ENCODE measurements around the gene FAM227A. TPM values are rescaled to one million over a fixed set of nuclear protein-coding genes. Genes with fewer than 3 reads are reported as not detected.

FAM227A gene
- total RNA-seq, 4 donors from 2014 or later: 0.07 to 1.2 (median 0.60) TPM

GRCh38 chr22:38578505-38578904 lies 77.7 kb downstream of the FAM227A start:
- H3K36me3 ChIP-seq: no peaks in the 10 kb centered on the region
- no peaks in the 10 kb centered on the region for H3K9me3 ChIP-seq
- no peak overlapping the region for H3K4me3 ChIP-seq
- TF ChIP-seq POLR2AphosphoS5 (IDR thresholded peaks at IDR 0.05) (no peak), POLR2A (IDR thresholded peaks at IDR 0.05) (no peak), EP300 (IDR thresholded peaks at IDR 0.05) (no peak)
- TF ChIP-seq, protein P1, sequence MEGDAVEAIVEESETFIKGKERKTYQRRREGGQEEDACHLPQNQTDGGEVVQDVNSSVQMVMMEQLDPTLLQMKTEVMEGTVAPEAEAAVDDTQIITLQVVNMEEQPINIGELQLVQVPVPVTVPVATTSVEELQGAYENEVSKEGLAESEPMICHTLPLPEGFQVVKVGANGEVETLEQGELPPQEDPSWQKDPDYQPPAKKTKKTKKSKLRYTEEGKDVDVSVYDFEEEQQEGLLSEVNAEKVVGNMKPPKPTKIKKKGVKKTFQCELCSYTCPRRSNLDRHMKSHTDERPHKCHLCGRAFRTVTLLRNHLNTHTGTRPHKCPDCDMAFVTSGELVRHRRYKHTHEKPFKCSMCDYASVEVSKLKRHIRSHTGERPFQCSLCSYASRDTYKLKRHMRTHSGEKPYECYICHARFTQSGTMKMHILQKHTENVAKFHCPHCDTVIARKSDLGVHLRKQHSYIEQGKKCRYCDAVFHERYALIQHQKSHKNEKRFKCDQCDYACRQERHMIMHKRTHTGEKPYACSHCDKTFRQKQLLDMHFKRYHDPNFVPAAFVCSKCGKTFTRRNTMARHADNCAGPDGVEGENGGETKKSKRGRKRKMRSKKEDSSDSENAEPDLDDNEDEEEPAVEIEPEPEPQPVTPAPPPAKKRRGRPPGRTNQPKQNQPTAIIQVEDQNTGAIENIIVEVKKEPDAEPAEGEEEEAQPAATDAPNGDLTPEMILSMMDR (IDR thresholded peaks at IDR 0.05): no peak
- no peaks in the 10 kb centered on the region for H3K27me3 ChIP-seq
- no peak overlapping the region for H3K27ac ChIP-seq
- no peak for ATAC-seq
- WGBS, 2 donors (ENCODE audit: low coverage in 1 of 2): 67 to 74% methylated on average over 3 to 4 of the region's 5 CpGs
- no peaks in the 10 kb centered on the region for H3K4me1 ChIP-seq

DNA sequence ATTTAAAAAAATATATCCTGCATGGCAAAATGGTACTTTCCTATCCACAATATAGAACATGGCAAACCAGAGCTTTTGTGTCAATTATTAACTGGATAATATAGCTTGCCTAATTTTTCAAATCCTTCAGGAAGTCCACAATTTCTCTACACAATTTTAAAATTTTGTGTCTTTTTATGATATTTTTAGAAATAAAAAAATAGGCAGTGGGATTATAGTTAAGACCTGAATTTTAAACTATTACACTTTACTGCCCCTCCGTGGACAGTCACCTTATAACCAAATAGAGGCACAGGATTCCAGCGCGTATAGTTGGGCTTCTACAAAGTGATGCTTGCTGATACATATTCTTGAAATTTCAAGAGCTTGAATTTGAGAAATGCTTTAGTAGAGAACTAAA lies 84.1 kb downstream of the FAM227A start:
- no peaks in the 10 kb centered on the region for H3K9me3 ChIP-seq
- 0 to 7% methylated on average over 3 of the region's 3 CpGs for WGBS, 2 donors (ENCODE audit: low coverage in 1 of 2)
- H3K27me3 ChIP-seq: no peaks in the 10 kb centered on the region
- H3K4me3 ChIP-seq: no peak overlapping the region
- TF ChIP-seq POLR2AphosphoS5 (IDR thresholded peaks at IDR 0.05): no peak
- no peak for TF ChIP-seq EP300 (IDR thresholded peaks at IDR 0.05)
- TF ChIP-seq, protein P1 (IDR thresholded peaks at IDR 0.05): peak; percentile 28 to 60 (median 57)
- H3K4me1 ChIP-seq: peaks cover 0 to 30% (median 3%) of the 10 kb centered on the region in 3 donors
- H3K36me3 ChIP-seq: no peaks in the 10 kb centered on the region
- no peak overlapping the region for H3K27ac ChIP-seq
- ATAC-seq: no peak

GRCh38 chr22:38570779-38571364 lies 85.3 kb downstream of the FAM227A start:
- Histone ChIP-seq H3K27me3 (no peaks in the 10 kb centered on the region), H3K4me3 (peak overlapping the region; percentile 70 to 71), H3K9me3 (no peaks in the 10 kb centered on the region), H3K36me3 (no peaks in the 10 kb centered on the region), H3K4me1 (peaks cover 0 to 30% (median 3%) of the 10 kb centered on the region in 3 donors), H3K27ac (peak overlapping the region; percentile 73 to 93 (median 90))
- 4 to 7% methylated on average over 5 to 6 of the region's 14 CpGs for WGBS, 2 donors (ENCODE audit: low coverage in 1 of 2)
- ATAC-seq: no peak
- TF ChIP-seq EP300 (IDR thresholded peaks at IDR 0.05): no peak
- TF ChIP-seq, protein P1 (IDR thresholded peaks at IDR 0.05): peak in 1 of 4 experiments; percentile 19
- no peak for TF ChIP-seq POLR2AphosphoS5 (IDR thresholded peaks at IDR 0.05)

DNA sequence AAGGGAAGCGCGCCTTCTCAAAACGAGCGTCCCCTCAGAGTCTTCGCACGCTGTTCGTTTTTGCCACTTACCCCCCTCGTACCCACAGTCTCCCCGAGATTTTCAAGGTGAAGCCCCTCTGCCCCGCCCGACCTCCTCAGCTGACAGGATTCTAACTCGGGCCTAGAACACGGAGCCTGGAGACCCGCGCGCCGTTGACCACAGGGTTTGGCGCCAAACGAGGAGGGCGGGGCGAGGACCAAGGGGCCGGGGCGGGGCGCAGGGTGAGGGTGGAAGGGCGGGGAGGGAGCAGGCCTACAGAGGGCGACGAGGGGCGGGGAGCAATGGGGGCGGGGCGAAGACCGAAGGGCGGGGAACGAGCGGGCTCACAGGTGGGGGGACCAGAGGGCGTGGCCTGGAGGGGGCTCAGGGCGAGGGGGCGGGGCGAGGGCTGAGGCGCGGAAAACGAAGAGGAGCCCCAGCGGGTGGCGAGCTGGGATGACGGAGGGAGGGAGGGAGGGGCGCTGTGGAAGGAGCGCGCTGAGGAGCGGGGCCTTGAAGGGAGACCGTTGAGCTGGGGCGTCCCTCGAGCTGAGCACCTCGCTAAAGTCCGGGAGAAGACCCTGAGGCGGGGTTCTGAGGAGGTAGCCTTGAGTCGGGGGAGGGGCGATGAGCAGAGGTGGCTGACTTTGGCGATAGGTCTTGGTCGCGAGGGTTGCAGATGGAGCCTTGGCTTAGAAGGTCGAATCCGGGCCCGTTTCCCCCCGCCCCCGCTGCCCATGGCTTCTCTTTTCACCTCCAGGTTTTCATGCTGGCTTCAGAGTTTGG lies 86.0 kb downstream of the FAM227A start, which contains the start of gene DMC1:
TSS of gene DMC1 (minus strand) at position 212 of the 807 bp plus-strand sequence. CDS start 1,927 bp downstream, outside the sequence.
- 1% methylated on average over 17 of the region's 64 CpGs; no CpG with 5 or more reads in 1 of the 2 donors for WGBS, 2 donors (ENCODE audit: low coverage in 1 of 2)
- TF ChIP-seq POLR2AphosphoS5 (IDR thresholded peaks at IDR 0.05) (no peak), EP300 (IDR thresholded peaks at IDR 0.05) (no peak), POLR2A (IDR thresholded peaks at IDR 0.05) (peak in 1 of 2 donors; percentile 31)
- TF ChIP-seq, protein P1 (IDR thresholded peaks at IDR 0.05): no peak
- Histone ChIP-seq H3K27me3 (no peaks in the 10 kb centered on the region), H3K36me3 (no peaks in the 10 kb centered on the region), H3K4me1 (peaks cover 0 to 30% (median 3%) of the 10 kb centered on the region in 3 donors), H3K9me3 (no peaks in the 10 kb centered on the region), H3K27ac (peak within 1 kb of the TSS; percentile 73 to 93 (median 90)), H3K4me3 (peak within 1 kb of the TSS; percentile 70 to 71)
- peak; percentile 89 for ATAC-seq
